Hematopoietic multipotent progenitor cell treated with erythropoietin and hydrocortisone succinate and interleukin-3 and kit ligand, for 17 days (in vitro differentiated cells): ENCODE measurements around the gene NME4.
"Not testable (repeated sequence)": the region's sequence is repeated elsewhere in the genome, so short reads cannot be mapped to it uniquely, and the experiment has no call there.

ENCODE experiments used
- DNase-seq: peaks from one replicate; pipeline ENCODE4 v3.0.0-alpha.2; 2015; ENCODE audit warnings: low spot score

The NME4 gene

DNA sequence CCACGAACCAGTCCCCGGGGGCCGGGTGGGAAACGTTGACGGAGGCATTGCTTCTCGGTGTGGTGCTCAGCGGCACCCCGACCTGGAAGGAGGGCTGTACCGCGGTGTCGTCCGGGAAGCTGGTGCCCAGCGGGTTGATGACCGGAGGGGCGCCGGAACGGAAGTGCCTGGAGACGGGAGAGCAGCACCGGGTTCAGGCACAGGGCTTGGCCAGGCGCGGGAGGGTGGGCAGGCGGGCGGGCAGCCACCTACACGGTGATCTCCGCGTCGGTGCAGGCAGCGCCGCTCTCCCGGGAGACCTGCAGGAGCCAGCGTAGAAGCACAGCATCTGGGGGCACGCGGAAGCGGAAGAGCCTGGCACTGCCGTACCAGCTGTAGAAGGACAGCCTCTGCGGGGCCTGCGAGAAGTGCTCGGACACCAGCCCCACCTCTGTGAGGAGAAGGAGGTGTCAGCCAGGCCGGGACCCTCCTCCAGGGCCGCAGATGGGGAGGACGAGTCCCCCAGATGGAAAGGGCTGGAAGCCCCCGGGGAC lies 19.5 kb upstream of the NME4 start:
- DNase-seq = no peak

DNA sequence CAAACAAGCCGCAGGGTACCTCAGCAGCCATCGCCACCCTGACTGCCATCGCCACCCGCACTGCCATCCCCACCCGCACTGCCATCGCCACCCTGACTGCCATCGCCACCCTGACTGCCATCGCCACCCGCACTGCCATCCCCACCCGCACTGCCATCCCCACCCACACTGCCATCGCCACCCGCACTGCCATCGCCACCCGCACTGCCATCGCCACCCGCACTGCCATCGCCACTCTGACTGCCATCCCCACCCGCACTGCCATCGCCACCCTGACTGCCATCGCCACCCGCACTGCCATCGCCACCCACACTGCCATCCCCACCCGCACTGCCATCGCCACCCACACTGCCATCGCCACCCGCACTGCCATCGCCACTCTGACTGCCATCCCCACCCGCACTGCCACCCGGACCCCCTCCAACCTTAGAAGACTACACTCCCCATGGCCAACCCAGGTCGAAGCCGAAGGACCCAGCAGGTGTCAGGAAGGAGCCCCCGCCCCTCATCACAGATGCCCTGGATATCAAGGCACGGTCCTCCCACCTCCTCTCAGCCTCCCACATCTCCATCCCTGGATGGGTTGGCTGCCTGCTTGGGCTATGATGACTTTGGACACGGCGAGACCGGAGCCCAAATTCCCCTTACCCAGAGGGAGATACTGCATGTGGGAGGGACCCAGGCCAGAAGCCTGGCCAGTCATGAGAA lies 18.7 kb upstream of the NME4 start:
- not testable (repeated sequence) for DNase-seq

DNA sequence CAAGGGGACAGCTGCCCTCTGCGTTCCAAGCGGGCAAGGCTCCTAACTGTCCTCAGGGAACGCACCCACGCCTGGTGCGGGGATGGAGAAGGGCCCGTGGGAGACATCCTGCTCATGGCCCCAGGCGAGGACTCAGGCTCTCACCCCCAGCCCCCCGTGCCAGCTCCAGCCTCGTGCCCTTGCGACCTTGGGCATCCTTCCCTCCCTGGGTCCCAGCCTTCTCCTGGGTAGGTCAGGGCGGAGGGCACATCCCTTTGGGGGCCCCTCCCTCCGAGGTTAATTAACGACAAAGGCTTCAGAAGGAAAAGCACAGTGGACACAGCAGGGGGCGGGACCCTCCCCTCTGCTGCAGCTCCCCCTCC lies 18.2 kb upstream of the NME4 start:
- no peak for DNase-seq

DNA sequence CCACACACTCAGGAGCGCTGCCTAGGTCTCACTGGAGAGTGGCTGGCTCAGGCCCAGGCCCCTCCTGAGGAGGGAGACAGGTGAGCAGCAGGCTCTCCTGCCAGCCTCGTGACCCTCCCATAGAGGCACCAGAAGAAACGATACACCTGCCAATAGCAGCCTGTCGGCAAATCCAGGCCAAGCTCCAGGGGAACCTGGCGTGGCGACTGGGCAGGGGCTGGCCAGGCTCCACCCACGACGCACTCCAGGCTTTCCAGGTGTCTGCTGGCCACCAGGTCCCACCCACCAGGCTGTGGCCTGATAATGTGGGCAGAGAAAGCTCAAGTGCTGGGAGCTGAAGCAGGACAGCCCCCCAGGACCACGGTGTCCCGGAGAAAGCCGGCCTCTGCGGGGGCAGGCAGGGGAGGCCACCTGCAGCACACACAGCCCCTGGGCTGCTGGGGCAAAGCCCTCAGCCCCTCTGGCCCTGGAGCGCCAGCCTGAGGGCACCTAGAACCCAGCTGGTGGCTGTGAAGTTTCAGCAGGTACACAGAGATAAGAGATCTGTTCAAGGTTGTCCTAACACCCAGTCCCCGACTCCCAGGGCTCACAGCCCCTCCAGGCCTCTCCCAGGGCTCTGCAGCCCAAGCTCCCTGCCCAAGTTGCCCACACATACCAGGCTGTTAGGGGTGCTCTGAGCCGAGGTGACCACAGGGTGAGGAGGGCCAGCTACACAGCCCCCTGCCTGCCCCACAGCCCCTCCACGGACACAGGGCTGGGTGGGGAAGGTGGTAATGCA lies 17.6 kb upstream of the NME4 start:
- DNase-seq = no peak

DNA sequence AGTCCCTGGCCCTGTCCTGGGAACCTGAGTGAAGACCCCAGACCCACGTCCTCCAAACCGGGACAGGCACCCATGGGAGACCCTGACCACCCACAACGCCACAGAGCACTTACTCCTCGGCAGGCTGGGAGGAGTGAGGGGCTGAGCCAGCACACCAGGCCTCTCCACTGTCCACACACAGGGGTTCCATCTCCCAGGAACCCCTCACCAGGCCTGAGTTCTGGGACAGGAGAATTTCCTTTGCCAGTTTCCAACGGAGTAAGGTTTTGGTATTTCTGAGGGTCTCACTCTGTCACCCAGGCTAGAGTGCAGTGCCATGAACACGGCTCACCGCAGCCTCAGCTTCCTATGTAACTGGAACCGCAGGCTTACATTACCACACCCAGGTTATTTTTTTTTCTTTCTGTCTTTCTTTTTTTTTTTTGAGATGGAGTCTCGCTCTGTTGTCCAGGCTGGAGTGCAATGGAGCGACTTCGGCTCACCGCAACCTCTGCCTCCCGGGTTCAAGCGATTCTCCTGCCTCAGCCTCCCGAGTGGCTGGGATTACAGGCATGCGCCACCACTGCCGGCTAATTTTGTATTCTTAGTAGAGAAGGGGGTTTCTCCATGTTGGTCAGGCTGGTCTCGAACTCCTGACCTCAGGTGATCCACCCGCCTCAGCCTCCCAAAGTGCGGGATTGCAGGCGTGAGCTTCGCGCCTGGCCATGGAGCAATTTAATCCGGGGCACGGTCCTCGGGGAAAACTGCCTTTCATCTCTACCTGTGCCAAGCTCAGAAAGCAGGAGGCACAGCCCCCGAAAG lies 16.8 kb upstream of the NME4 start:
- DNase-seq = no peak

DNA sequence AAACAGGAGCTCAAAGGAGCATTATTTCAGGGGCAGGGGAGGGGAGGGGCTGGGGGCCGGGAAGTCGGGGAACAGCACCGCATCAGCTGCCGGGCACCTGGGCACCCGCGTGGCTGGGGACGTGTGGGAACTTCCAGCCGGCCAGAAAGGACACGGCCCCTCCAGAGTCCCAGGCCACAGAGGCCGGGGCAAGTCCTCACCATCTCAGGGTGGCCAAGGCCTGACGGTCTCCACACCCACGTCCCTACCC lies 16.3 kb upstream of the NME4 start:
- no peak for DNase-seq

DNA sequence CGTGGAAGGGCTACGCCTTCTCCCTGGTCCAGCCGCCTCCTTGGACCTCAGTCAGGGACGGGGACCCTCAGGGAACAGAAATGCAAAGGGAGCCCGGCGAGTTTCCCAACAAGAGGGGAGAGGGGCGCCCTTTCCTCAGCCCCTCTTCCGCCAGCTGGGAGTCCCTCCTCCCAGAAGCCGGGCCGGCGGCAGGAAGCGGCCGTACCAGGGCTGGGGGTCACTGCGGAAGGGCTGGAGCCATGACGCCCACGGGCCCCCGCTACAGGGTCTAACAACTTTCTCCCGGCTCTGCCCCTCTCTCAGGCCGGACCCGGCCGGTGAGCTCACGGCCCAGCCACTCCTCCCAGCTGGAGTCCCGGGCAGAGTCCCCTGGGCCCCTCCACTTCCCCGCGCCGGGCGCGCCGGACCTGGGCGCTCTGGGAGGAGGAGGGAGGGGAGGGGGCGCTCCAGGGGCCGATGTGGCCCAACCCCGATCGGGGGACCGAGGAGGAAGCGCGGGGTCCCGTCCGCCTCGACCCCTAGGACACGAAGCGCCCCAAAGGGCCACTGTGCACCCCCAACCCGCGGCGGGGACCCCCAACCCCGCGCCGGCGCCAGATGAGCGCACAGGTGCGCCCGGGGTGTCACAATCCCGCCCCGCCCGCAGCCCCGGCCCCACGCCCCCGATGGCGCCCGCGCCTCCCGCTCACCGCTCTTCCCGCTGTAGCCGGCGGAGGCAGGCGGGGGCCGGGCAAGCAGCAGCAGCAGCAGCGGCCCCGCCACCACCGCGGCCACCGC lies 15.8 kb upstream of the NME4 start:
- DNase-seq = no peak

DNA sequence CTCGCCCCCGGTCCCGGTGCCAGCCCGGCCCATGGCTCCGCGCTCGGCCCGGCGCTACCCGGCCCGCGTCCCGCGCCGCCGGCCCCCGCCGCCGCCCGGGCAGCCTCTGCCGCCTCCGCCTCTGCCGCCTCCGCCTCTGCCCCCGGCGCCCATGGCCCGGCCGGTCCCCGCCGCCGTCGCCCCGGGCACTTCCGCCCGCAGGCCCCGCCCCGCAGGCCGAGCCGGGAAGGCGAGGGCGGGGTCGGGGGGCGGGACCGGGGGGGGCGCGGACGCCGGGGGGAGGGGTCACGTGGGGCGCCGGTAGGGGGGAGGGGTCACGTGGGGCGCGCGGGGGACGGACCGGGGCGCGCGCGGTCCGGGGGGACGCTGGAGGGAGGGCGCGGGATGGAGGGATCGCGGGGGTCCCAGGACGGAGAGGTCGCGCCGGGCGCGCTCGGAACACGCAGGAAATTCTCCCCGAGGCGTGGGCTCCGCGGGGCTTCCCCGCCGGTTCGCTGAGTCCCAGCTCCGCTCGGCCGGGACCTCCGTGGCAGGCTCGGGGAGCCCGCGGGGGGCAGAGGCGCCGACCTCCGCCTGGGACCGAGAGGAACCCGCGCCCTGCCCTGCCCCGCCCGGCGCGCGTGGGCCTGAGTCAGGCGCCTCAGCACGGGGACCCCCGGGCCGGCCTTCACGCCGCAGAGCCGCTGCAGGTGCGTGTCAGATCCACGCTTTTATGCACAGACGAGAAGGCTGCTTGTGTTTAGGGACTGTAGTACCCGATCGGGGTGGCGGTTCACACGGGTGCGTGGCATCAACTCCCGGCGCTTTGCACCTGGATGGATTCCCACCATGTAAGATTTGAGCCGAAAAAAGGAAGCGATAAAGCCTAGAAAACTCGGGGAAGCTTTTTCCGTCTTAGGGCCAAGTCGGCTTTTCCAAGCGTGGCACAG lies 14.9 kb upstream of the NME4 start, which contains the start of gene PGAP6:
Gene PGAP6 (minus strand): TSS at position 190 of the 929 bp plus-strand sequence. CDS start 157 bp downstream, at position 33.
- DNase-seq = peak; percentile 74

DNA sequence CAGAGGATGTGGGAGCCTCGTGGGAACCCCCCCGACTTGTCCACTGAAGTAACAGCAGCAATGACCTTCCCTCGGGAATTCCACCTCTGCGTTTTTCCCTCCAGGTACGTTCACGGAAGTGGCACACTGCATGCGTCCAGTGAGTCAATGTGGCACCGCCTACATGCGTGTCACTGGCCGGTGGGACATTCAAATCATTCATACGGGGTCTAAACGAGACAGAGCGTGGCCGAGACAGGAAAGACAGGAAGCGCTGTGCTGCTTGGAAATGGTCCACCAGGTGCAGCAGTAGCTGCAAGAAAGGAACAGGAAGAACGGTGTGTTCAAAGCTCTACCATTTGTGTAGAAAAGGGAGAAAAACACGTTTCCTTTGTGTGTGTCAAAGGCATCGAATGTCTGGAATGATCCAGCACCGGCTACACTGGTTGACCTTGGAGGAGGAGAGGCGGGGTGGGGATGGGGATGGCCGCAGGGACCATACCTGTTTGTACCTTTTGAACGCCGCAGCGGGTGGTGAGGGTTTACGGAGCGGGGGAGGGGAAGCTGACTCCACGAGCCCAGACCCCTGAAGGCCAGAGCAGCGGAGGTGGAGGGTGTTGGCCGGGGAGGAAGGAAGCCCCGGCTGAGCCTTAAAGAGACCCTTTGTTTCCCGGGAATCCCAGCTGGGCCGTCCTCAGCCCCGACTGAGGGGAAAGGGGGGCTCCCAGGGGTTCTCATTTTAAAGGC lies 13.5 kb upstream of the NME4 start:
- no peak for DNase-seq

DNA sequence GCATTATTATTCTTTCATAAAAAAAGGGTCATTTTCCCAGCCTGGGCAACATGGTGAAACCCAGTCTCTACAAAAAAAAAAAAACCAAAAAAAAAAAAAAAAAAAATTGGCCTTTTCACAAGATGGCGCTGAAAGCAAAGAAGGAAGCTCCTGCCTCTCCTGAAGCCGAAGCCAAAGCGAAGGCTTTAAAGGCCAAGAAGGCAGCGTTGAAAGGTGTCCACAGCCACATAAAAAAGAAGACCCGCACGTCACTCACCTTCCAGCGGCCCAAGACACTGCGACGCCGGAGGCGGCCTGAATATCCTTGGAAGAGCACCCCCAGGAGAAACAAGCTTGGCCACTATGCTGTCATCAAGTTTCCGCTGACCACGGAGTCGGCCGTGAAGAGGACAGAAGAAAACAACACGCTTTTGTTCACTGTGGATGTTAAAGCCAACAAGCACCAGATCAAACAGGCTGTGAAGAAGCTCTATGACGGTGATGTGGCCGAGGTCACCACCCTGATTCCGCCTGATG lies 10.3 kb upstream of the NME4 start:
- no peak for DNase-seq

DNA sequence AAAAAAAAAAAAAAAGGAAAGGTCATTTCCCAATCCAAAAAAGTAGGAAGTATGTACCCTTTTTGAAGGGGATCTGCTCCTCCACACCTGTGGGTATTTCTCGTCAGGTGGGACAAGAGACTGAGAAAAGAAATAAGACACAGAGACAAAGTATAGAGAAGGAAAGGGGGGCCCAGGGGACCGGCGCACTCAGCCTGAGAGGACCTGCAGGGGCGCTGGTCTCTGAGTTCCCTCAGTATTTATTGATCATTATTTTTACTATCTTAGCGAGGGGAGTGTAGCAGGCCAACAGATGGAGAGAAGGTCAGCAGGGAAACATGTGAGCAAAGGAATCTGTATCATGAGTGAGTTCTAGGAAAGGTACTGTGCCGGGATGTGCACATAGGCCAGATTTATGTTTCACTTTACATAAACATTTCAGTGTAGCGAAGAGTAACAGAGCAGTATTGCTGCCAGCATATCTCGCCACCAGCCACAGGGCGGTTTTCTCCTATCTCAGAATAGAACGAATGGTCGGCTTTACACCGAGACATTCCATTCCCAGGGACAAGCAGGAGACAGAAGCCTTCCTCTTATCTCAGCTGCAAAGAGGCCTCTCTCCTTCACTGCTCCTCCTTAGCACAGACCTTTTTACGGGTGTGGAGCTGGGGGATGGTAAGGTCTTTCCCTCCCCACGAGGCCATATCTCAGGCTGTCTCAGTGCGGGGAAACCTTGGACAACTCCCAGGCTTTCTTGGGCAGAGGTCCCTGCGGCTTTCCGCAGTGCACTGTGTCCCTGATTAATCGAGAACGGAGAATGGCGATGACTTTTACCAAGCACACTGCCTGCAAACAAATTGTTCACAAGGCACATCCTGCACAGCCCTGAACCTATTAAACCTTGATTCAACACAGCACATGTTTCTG lies 9.0 kb upstream of the NME4 start:
- DNase-seq = peak; percentile 32

DNA sequence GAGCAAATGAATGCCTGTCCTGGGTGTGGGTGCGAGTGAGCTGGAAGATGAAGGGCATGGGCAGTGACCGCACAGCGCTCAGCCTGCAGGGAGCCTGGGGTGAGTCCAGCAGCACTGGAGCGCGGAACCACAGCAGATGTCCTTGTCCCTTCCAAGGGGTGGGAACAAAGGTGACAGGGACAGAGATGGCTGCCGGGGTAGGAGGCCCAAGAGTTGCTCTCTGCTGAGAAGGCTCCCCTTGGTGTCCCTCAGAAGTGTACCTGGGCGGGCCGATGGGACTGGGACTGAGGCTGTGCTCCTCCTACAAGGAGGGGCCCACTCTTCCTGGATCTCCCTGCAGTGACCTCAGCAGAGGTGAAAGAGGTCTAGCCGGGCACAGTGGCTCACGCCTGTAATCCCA lies 7.6 kb upstream of the NME4 start:
- DNase-seq = no peak

DNA sequence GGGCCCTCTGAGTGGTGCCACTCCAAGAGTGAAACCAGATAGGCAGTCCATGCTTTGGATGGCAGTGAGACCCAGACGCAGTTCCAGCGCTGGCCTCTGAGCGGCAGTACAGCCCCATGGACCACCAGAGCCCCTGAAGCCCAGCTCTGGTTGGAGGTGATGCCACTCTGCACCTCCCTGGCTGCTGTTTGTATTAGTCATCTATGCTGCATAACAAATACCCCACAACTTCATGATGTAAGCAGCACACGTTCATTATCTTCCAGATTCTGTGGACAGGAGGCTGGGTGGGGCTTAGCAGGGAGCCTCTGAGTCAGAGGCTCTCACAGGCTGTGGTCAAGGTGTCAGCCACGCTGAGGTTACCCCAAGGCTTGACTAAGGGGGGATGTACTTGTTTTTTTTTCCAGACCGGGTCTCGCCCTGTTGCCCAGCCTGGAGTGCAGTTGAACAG lies 5.1 kb upstream of the NME4 start:
- peak; percentile 72 for DNase-seq

DNA sequence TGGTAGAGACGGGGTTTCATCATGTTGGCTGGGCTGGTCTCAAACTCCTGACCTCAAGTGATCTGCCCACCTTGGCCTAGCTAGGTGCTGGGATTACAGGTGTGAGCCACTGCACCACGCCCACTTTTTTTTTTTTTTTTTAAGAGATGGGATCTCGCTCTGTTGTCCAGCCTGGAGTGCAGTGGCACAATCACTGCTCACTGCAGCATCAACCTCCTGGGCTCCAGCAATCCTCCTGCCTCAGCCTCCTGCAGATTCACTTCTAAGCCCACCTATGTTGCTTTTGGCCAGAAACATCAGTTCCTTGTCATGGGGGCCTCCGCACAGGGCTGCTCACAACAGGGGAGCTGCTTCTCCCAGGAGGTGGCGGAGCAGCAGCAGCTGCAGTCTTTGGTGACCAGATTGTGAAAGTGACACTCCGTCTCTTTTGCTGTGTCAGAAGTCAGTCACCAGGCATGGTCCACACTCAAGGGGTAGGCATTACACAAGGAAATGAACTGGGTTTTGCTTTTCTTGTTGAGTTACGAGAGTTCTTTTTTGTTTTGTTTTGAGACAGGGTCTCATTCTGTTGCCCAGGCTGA lies 4.5 kb upstream of the NME4 start:
- DNase-seq = no peak

DNA sequence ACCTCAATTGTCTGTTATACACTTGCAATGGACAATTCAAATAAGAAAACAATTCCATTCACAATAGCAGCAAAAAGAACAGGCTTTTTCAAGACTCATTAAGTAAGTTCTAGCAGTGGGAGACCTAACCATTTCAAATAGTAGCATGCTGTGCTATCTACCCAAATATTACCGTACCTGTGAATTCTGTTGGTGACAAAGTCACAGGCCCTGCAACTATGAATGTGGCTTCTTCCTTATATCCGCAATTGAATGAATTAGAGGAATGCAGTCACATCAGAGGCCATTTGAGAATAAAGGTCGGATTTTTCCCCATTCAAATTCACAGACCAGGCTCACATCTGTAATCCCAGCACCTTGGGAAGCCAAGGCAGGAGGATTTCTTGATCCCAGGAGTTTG lies 800 bp upstream of the NME4 start:
- DNase-seq = peak; percentile 12

DNA sequence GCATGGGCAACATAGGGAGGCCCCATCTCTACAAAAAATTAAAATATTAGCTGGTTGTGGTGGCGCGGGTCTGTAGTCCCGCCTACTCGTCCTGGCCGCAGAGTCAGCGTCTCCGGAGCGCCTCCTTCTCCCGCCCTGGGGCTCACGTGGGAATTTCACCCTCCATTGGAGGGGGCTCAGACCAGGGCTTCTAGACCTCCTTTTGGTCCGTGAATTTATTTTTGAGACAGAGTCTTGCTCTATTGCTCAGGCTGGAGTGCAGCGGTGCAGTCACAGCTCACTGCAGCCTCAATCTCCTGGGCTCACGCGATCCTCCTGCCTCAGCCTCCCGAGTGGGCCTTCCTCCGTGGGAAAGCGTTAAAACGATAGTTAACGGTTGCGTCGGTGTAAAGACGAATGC lies 394 bp upstream of the NME4 start:
- DNase-seq = peak; percentile 22

DNA sequence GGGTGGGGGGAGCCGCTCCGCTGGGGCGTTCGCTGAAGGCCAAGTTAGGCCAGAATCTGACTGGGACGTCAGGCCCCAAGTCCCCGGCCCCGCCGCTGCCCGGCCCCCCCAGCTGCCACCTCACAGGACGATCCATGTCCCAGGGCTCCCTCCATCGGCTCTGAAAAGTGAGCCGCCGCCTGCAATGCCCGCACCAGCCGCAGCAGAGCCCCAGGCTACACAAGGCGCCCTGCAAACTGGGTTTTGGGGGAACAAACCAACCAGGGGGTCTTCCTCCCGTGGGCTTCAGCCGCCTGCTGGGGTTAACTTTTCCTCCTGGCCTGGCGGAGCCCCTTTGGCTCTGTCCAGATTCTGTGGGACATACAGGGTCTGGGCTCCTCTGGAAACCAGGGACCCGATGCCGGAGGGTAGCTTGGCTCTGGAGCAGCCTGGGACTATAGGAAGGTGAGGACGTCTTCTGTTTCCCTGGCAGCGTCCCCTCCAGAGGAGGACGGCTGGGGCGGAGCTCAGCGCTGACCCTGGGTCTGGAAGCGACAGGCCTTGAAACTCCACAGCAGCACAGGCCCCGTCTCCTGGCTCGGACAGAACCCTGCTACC lies 835 bp downstream of the NME4 start:
- DNase-seq = peak; percentile 45
